IPS DF 4.7 (cell line): Measurements from ENCODE around the gene FOSL1.
"Not testable (repeated sequence)": the region's sequence is repeated elsewhere in the genome, so short reads cannot be mapped to it uniquely, and the experiment has no call there.

ENCODE experiments used
- DNase-seq: peaks from one replicate; pipeline ENCODE4 v3.0.0-alpha.2; 2013; ENCODE audit warnings: low spot score; ENCODE audit errors: extremely low read depth

Gene FOSL1

GRCh38 chr11:65896034-65896999 lies 3.9 kb downstream of the FOSL1 start:
- no peak for DNase-seq

- DNase-seq = no peak
Observed at GRCh38 chr11:65895482-65895981, 4.7 kb downstream of the FOSL1 start.

GRCh38 chr11:65894034-65894591 lies 6.1 kb downstream of the FOSL1 start:
- no peak for DNase-seq

- DNase-seq = no peak
Observed at GRCh38 chr11:65892661-65893317, 7.4 kb downstream of the FOSL1 start.

GRCh38 chr11:65892137-65892540 lies 8.0 kb downstream of the FOSL1 start:
- not testable (repeated sequence) for DNase-seq

GRCh38 chr11:65891219-65892136 lies 8.7 kb downstream of the FOSL1 start:
- DNase-seq = no peak

GRCh38 chr11:65890324-65891218 lies 9.6 kb downstream of the FOSL1 start, which contains the start of gene CCDC85B:
CCDC85B (plus strand) TSS chr11:65890673; CDS start chr11:65890784, 111 bp downstream.
- DNase-seq = no peak

- DNase-seq = no peak
Observed at GRCh38 chr11:65888163-65888814, 11.9 kb downstream of the FOSL1 start, which contains the start of gene FIBP. FIBP (minus strand) TSS chr11:65888471; CDS start chr11:65888418, 53 bp downstream.

- no peak for DNase-seq
Observed at GRCh38 chr11:65887723-65888162, 12.4 kb downstream of the FOSL1 start.

GRCh38 chr11:65886826-65887722 lies 13.1 kb downstream of the FOSL1 start:
- no peak for DNase-seq

- no peak for DNase-seq
Observed at GRCh38 chr11:65885808-65886536, 14.2 kb downstream of the FOSL1 start.

- DNase-seq = no peak
Observed at GRCh38 chr11:65885231-65885630, 15.0 kb downstream of the FOSL1 start.

GRCh38 chr11:65884716-65885092 lies 15.5 kb downstream of the FOSL1 start:
- no peak for DNase-seq

GRCh38 chr11:65883786-65884715 lies 16.1 kb downstream of the FOSL1 start:
- no peak for DNase-seq

GRCh38 chr11:65883058-65883761 lies 17.0 kb downstream of the FOSL1 start:
- no peak for DNase-seq
